HCT116 (cell line): ENCODE results near the gene HEMGN.

Experiments
- CTCF ChIP-seq, 3 experiments: fragments of 200-600 bp in 1 of 3; sonication (generic) in 1 of 3; IDR thresholded peaks in 2 of 3; conservative IDR thresholded peaks in 1 of 3; 2 replicates each; pipeline ENCODE4 v1.5.1; 2012 to 2017; ENCODE audit warnings: low read depth in 2 of 3, low read length in 2 of 3, antibody characterized with exemption in 1 of 3, borderline replicate concordance in 1 of 3, control low read depth in 1 of 3, mild to moderate bottlenecking in 1 of 3, mixed read lengths in 1 of 3, mixed run types in 1 of 3, moderate library complexity in 1 of 3; ENCODE audit not compliant: insufficient read depth in 1 of 3
- EGR1 ChIP-seq: IDR thresholded peaks from 2 replicates; pipeline ENCODE4 v1.6.1; 2012; ENCODE audit warnings: low read depth
- EZH2 ChIP-seq: fragments of 200-600 bp; sonication (generic); IDR thresholded peaks from 2 replicates; pipeline ENCODE4 v1.6.1; 2017; ENCODE audit warnings: antibody characterized with exemption, mixed run types
- EZH2phosphoT487 ChIP-seq: fragments of 200-600 bp; IDR thresholded peaks from 2 replicates; pipeline ENCODE4 v1.6.1; 2018; ENCODE audit warnings: antibody characterized with exemption, borderline replicate concordance
- JUND ChIP-seq: IDR thresholded peaks from 2 replicates; pipeline ENCODE4 v1.6.1; 2012
- MAX ChIP-seq: IDR thresholded peaks from 2 replicates; pipeline ENCODE4 v1.6.1; 2012
- POLR2A ChIP-seq: IDR thresholded peaks from 2 replicates; pipeline ENCODE4 v1.7.0; 2011; ENCODE audit warnings: borderline replicate concordance; ENCODE audit not compliant: insufficient read depth, insufficient read length; ENCODE audit errors: extremely low read depth
- POLR2AphosphoS5 ChIP-seq: IDR thresholded peaks from 2 replicates; pipeline ENCODE4 v1.6.1; 2011; ENCODE audit warnings: mild to moderate bottlenecking, low read depth, low read length, moderate library complexity
- RAD21 ChIP-seq: IDR thresholded peaks from 2 replicates; pipeline ENCODE4 v1.6.1; 2012; ENCODE audit warnings: low read depth, mild to moderate bottlenecking
- REST ChIP-seq: IDR thresholded peaks from 2 replicates; pipeline ENCODE4 v1.6.1; 2012; ENCODE audit warnings: low read depth
- TCF7L2 ChIP-seq: IDR thresholded peaks from 2 replicates; pipeline ENCODE4 v1.7.0; 2011; ENCODE audit warnings: borderline replicate concordance, inconsistent platforms; ENCODE audit not compliant: insufficient read depth, insufficient read length; ENCODE audit errors: extremely low read depth
- ZFX ChIP-seq: fragments of 450-650 bp; IDR thresholded peaks from 2 replicates; pipeline ENCODE4 v1.6.1; 2017
- ZNF274 ChIP-seq: fragments of 200-500 bp; sonication (Bioruptor generic); IDR thresholded peaks from 2 replicates; pipeline ENCODE4 v1.6.1; 2014; ENCODE audit warnings: mild to moderate bottlenecking, low read depth, low read length, inconsistent platforms

GRCh38 chr9:97911970-97912369, 26.0 kb downstream of the HEMGN start:
- TF ChIP-seq RAD21 (no peak), EZH2 (no peak), CTCF (IDR thresholded peaks at IDR 0.05 in 2 of 3, conservative IDR thresholded peaks at IDR 0.05 in 1 of 3; ENCODE audit: borderline replicate concordance in 1 of 3, insufficient read depth in 1 of 3, low read depth in 2 of 3, low read length in 2 of 3) (no peak), POLR2A (no peak), MAX (no peak), JUND (no peak), EZH2phosphoT487 (no peak), POLR2AphosphoS5 (no peak), ZFX (no peak), REST (no peak), TCF7L2 (no peak), ZNF274 (no peak), EGR1 (no peak)
